Measurements from ENCODE around the gene APOLD1. TPM values are rescaled to one million over a fixed set of nuclear protein-coding genes. Genes with fewer than 3 reads are reported as not detected.
"Not testable (repeated sequence)": the region's sequence is repeated elsewhere in the genome, so short reads cannot be mapped to it uniquely, and the experiment has no call there.

Gene APOLD1
- total RNA-seq, 1 donor from 2014 or later = 20.0 TPM

DNA sequence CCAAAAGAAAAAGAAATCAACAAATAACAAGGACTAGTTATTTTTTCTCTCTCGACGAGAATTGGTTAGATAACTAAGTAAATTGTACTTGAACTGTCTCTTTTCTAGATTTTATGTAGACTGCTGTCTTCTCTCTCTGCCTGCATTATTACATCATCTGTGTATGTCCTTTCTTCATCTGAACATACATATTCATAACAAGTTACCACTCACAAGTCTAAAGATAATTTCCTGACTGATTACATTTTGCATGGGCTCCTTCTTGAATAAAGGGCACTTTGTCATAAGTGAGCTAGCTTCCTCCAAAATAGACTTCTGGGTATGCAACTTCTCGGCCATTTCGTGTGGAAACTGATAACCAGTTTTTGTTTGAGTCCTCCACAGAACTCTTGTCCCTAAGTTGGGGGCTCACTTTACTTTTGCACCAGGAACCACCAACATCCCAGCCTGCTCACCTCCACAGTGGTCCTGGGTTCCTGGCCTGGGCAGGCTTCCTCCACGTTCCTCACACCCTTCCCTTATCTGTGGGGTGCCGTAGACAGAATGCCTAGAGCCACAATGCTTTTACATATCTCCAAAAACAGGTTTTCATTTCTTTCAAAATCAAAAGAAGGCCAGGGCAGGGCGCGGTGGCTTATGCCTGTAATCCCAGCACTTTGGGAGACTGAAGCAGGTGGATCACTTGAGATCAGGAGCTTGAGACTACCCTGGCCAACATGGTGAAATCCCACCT lies 21.5 kb downstream of the APOLD1 start:
- FAIRE-seq = no peak
- DNase-seq (ENCODE audit: low spot score in 2 of 2) = no peak

GRCh38 chr12:12807517-12807903 lies 22.1 kb downstream of the APOLD1 start:
- DNase-seq (ENCODE audit: low spot score in 2 of 2); FAIRE-seq: not testable (repeated sequence)

- no peak for FAIRE-seq
- no peak for DNase-seq (ENCODE audit: low spot score in 2 of 2)
Measured at GRCh38 chr12:12807970-12808702, 22.7 kb downstream of the APOLD1 start.

- FAIRE-seq (no peak), DNase-seq (ENCODE audit: low spot score in 2 of 2) (no peak)
Measured at GRCh38 chr12:12810553-12811021, 25.1 kb downstream of the APOLD1 start.

- DNase-seq (ENCODE audit: low spot score in 2 of 2) = no peak
- FAIRE-seq = no peak
Measured at GRCh38 chr12:12811343-12811742, 25.9 kb downstream of the APOLD1 start.

GRCh38 chr12:12812174-12812573 lies 26.7 kb downstream of the APOLD1 start:
- no peak for FAIRE-seq

DNA sequence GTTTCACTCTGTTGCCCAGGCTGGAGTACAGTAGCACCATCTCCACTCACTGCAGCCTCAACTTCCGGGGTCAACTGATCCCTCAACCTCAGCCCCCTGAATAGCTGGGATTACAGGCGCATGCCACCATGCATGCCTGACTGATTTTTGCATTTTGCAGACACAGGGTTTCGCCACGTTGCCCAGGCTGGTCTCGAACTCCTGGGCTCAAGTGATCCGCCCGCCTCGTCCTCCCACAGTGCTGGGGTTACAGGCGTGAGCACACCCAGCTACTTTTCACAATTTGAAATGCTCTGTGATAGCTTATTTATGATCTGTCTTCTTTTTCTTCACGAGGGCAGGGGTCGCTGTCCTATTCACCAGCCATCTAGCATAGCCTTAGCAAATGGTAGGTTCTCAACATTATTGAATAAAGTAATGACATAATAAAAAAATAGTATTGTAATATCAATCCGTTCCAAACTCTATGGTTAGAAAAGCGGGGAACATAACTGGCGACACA lies 27.2 kb downstream of the APOLD1 start:
- FAIRE-seq = no peak
- no peak for DNase-seq (ENCODE audit: low spot score in 2 of 2)

More at GRCh38 chr12:12812174-12812573, 26.7 kb downstream of the APOLD1 start:
- DNase-seq (ENCODE audit: low spot score in 2 of 2) = no peak

DNA sequence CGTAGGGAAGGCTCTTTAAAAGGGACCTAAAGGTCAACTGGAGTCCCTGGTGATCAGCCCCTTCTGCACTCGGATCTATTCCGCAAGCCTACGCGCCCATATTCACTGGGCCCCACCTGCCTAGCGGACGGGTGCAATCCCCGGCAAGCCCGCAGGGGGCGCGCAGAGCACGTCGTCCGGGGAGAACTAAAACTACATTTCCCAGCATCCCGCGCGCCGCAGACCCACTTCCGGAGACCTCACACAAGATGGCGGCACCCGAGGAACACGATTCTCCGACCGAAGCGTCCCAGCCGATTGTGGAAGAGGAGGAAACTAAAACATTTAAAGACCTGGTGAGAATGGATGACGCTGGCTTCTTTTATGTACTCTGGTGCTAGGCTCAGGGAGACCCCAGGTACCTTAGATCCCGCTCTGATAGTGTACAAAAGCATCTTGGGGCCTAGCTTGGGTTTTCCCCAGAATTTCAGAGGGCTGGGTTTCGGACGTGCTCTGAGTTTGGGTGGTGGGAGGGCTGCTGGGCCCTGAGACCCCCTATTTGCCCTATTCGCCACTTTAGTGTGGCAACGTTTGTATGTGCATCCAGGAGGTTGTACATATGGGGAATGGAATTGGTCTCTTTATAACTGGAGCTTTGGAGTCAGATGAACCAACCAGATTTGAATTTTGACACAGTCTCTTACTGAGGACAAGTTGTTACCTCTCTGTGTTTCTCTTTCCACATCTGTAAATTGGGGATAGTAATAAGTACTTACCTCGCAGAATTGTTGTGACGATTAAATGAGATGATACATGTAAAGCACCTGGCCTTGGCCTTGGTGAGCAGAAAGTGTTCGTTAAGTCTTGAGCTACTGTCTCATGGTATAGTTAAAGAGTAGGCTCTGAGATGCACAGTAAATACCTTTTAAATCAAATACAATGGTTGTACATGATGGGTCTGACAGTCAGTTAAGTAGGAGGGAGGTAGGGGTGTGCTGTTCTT lies 28.0 kb downstream of the APOLD1 start, which contains the start of gene DDX47:
Gene DDX47, plus strand, starts transcription at position 227 of the 982 bp plus-strand sequence. Its CDS starts 22 bp downstream, at position 249.
- FAIRE-seq (no peak), DNase-seq (ENCODE audit: low spot score in 2 of 2) (peak; percentile 75 to 83)

GRCh38 chr12:12817616-12818015 lies 32.2 kb downstream of the APOLD1 start:
- FAIRE-seq = no peak
- no peak for DNase-seq (ENCODE audit: low spot score in 2 of 2)

DNA sequence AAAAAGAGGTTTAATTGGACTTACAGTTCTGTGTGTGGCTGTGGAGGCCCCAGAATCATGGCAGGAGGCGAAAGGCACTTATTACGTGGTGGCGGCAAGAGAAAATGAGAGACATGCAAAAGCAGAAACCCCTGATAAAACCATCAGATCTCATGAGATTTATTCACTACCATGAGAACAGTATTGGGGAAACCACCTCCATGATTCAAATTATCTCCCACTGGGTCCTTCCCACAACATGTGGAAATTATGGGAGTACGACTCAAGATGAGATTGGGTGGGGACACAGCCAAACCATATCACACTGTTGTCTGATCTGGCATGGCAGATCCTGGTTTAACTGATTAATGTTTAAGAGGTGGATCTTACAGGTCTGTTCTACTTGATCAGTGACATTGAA lies 33.2 kb downstream of the APOLD1 start:
- FAIRE-seq (no peak), DNase-seq (ENCODE audit: low spot score in 2 of 2) (no peak)

GRCh38 chr12:12819221-12819620 lies 33.8 kb downstream of the APOLD1 start:
- FAIRE-seq (no peak), DNase-seq (ENCODE audit: low spot score in 2 of 2) (no peak)

DNA sequence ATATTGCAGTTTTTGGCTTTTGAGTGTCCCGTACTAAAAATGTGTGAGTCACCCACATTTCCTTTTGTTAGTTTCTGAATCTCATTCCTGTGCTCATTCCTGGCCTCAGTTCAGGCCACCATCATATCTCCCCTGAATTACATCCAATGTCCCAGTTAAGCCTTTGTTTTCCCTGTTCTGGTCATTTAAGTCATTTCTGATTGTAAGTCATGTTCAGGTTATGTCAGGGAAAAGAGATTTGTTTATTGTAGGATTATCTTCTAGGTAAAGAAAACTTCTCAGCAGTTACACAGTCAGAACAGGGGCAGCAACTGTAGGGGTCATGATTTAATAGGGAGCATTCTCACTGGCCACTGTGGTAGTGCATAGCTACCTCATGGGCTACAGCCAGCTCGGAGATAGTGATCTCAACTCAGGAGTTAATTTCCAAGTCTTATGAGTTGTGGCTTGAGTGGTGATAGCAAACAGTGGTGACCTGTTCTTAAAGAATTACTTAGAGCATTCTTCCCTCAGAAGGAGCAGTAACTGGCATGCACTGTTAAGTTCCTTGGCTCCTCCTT lies 34.4 kb downstream of the APOLD1 start:
- DNase-seq (ENCODE audit: low spot score in 2 of 2) (no peak), FAIRE-seq (no peak)

GRCh38 chr12:12820376-12820775 lies 34.9 kb downstream of the APOLD1 start:
- not testable (repeated sequence) for DNase-seq (ENCODE audit: low spot score in 2 of 2); FAIRE-seq

GRCh38 chr12:12821975-12822374 lies 36.5 kb downstream of the APOLD1 start:
- DNase-seq (ENCODE audit: low spot score in 2 of 2) = no peak
- no peak for FAIRE-seq

GRCh38 chr12:12822886-12823285 lies 37.4 kb downstream of the APOLD1 start:
- DNase-seq (ENCODE audit: low spot score in 2 of 2) (no peak), FAIRE-seq (no peak)

- FAIRE-seq (no peak), DNase-seq (ENCODE audit: low spot score in 2 of 2) (no peak)
Measured at GRCh38 chr12:12823300-12823699, 37.8 kb downstream of the APOLD1 start.

GRCh38 chr12:12823811-12824210 lies 38.4 kb downstream of the APOLD1 start:
- DNase-seq (ENCODE audit: low spot score in 2 of 2) (no peak), FAIRE-seq (no peak)

DNA sequence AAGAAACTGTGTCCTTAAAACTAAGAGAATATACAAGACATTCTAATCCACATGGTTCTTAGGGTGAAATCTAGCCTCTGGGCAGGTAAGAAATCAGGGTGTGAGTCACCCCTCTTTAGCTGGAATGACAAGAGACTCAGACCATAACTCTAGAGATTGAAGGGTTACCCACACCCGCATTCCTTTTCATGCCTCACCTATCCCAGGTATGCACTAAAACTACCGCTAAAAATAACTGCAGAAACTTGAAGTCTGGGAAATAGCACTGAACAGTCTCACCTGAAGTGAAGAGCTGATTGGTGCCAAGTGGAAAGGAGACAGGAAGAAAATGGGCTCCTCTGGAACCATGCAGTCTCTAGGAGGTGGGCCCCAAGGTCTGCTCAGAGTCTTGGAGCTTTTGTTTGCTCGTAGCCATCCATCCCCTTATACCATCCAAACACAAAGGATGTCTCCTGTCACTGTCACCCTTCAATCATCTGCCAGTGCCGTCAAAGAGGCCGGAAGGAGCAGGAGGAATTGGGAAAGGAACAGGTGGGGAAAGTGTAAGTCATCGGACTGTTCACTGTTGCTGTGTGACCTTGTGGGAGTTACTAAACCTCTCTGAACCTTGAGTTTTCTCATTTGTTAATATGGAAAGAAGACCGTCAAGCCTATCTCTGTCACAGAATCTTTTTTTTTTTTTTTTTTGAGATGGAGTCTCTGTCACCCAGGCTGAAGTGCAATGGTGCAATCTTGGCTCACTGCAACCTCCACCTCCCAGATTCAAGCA lies 50.1 kb downstream of the APOLD1 start:
- DNase-seq (ENCODE audit: low spot score in 2 of 2) (no peak), FAIRE-seq (no peak)

DNA sequence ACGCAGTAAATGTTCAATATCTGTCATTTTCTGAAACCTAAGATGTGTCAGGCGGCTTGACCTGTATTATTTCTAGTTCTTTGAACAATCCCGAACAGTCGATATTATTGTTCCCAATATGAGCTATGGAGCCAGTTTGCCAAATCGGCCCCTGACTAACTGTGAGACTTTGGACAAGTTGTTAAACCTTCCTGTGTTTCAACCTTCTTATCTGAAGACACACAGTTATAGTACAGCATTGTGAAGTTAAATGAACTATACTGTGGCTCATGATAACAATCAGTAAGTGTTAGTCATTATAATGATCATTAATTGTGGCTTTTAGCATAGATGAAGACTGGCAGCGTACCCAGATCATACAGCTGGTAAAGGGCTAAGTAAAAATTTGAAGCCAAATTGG lies 51.1 kb downstream of the APOLD1 start:
- FAIRE-seq (no peak), DNase-seq (ENCODE audit: low spot score in 2 of 2) (no peak)

Data from frontal cortex (tissue), 4 donors.